HepG2 (cell line): ENCODE data around the gene CCDC180. TPM values are rescaled to one million over a fixed set of nuclear protein-coding genes. Genes with fewer than 3 reads are reported as not detected.

Source experiments
- polyA plus RNA-seq, 8 experiments: library from polyadenylated mRNA; depleted of rRNA in 3 of 8; stranded (reverse) in 7 of 8; unstranded in 1 of 8; fragments of >200 nt; fragmentation: Illumina TruSeq in 4 of 8; extraction: Trizol in 4 of 8; gene quantifications; 2 replicates each; pipeline versions ENCODE4 v1.2.1 to v1.2.3, GENCODE V29; 2011 to 2016; ENCODE audit warnings: low read depth in 4 of 8, missing spikeins in 1 of 8, mixed read lengths in 1 of 8; ENCODE audit not compliant: insufficient read depth in 1 of 8
- small RNA-seq, 3 experiments: library from RNA; depleted of rRNA; stranded (forward); fragments of <200 nt; gene quantifications; one replicate each; pipeline ENCODE3, GENCODE V24; 2012; ENCODE audit warnings: low read depth in 2 of 3, low replicate concordance in 1 of 3; ENCODE audit not compliant: insufficient read length in 3 of 3, insufficient read depth in 2 of 3
- total RNA-seq, 5 experiments: library from RNA; depleted of rRNA; stranded (reverse); fragments of >200 nt; fragmentation: Illumina TruSeq; extraction: Trizol; gene quantifications; 2 replicates each; pipeline ENCODE4 v1.2.3, GENCODE V29; 2016; ENCODE audit warnings: low read depth in 1 of 5

The CCDC180 gene
- total and polyA plus RNA-seq, 2 of the 13 experiments (the other 11 are each of a cell fraction or from before 2014, with no cell fraction given) = 2.2 to 2.5 TPM

Small RNA genes within 50 kb of the gene (small RNA-seq; reads per million reads assigned to genes)
- gene AL512590.2 (0 reads per million in 3 experiments), gene CCDC180 (0 reads per million in 3 experiments)

Other genes starting within 250 kb of the CCDC180 start
- 15.5 and 21.7 TPM in 2 replicates for gene TDRD7, start 104.4 kb downstream of the CCDC180 start, total RNA-seq (2016; rRNA removed; fragmentation: Illumina TruSeq; extraction: Trizol)
- 9.8 and 10.3 TPM in 2 replicates for gene TDRD7, start 104.4 kb downstream of the CCDC180 start, polyA plus RNA-seq (2011; rRNA removed)
- 0.04 TPM in 1 of 2 replicates, not detected in the other for gene TMOD1, start 194.0 kb downstream of the CCDC180 start, total RNA-seq (2016; rRNA removed; fragmentation: Illumina TruSeq; extraction: Trizol)
- 0.04 and 0.07 TPM in 2 replicates for gene TMOD1, start 194.0 kb downstream of the CCDC180 start, polyA plus RNA-seq (2011; rRNA removed)